ENCODE results near the gene FMN2.

- TF ChIP-seq POLR2A (IDR thresholded peaks at IDR 0.05; ENCODE audit: low read depth, low read length): no peak
- TF ChIP-seq POLR2AphosphoS5 (IDR thresholded peaks at IDR 0.05; ENCODE audit: low read depth, low read length): no peak
- TF ChIP-seq TAF1 (IDR thresholded peaks at IDR 0.05; ENCODE audit: low read depth, low read length): no peak
- TF ChIP-seq POU2F2 (IDR thresholded peaks at IDR 0.05; ENCODE audit: low read depth, low read length): no peak
- no peak for TF ChIP-seq PAX5 (IDR thresholded peaks at IDR 0.05; ENCODE audit: insufficient read depth, low read length, severe bottlenecking)
- no peak for TF ChIP-seq SPI1 (IDR thresholded peaks at IDR 0.05; ENCODE audit: low read depth, low read length)
Observed at GRCh38 chr1:240503036-240503435, 411.4 kb downstream of the FMN2 start.

All from GM12891 (cell line).